HG02610 (cell line): ENCODE results near the gene KIF19.

Source experiments
- ATAC-seq: cut with Tn5 transposase; IDR thresholded peaks from one replicate; pipeline ENCODE4 v1.9.1; 2021; ENCODE audit warnings: mild to moderate bottlenecking, moderate library complexity; ENCODE audit not compliant: unreplicated experiment

Gene KIF19

GRCh38 chr17:74359916-74360315 is 33.9 kb downstream of the KIF19 start:
- ATAC-seq = no peak

GRCh38 chr17:74360899-74361229 is 34.8 kb downstream of the KIF19 start:
- ATAC-seq = no peak

- ATAC-seq = no peak
Measured at GRCh38 chr17:74361230-74362068, 35.4 kb downstream of the KIF19 start, which contains the start of gene BTBD17. BTBD17 (minus strand) TSS chr17:74361868; CDS start chr17:74361819, 49 bp downstream.

GRCh38 chr17:74362069-74362405 is 36.0 kb downstream of the KIF19 start:
- ATAC-seq = no peak

- no peak for ATAC-seq
Measured at GRCh38 chr17:74362810-74363498, 36.9 kb downstream of the KIF19 start.

GRCh38 chr17:74367206-74367605 is 41.2 kb downstream of the KIF19 start, which contains the start of gene GPR142:
GPR142 (plus strand) TSS chr17:74367506; CDS start chr17:74369541, 2,035 bp downstream.
- ATAC-seq = no peak

GRCh38 chr17:74368341-74369081 is 42.5 kb downstream of the KIF19 start:
- ATAC-seq = no peak

GRCh38 chr17:74369221-74369620 is 43.2 kb downstream of the KIF19 start:
- no peak for ATAC-seq

- ATAC-seq = no peak
Measured at GRCh38 chr17:74369665-74370490, 43.9 kb downstream of the KIF19 start.

- ATAC-seq = no peak
Measured at GRCh38 chr17:74371653-74372147, 45.7 kb downstream of the KIF19 start.

- no peak for ATAC-seq
Measured at GRCh38 chr17:74372426-74372825, 46.4 kb downstream of the KIF19 start.

- ATAC-seq = no peak
Measured at GRCh38 chr17:74373838-74374606, 48.0 kb downstream of the KIF19 start.

- no peak for ATAC-seq
Measured at GRCh38 chr17:74374858-74375257, 48.8 kb downstream of the KIF19 start.

- ATAC-seq = peak; percentile 75
Measured at GRCh38 chr17:74379495-74380085, 53.6 kb downstream of the KIF19 start.

GRCh38 chr17:74380086-74380958 is 54.3 kb downstream of the KIF19 start:
- no peak for ATAC-seq

- no peak for ATAC-seq
Measured at GRCh38 chr17:74380959-74381808, 55.2 kb downstream of the KIF19 start.

- no peak for ATAC-seq
Measured at GRCh38 chr17:74383141-74383540, 57.1 kb downstream of the KIF19 start.
